H1 (cell line): ENCODE data around the gene KRT10. TPM values are rescaled to one million over a fixed set of nuclear protein-coding genes. Genes with fewer than 3 reads are reported as not detected.

Experiments
- TBP ChIP-seq: IDR thresholded peaks from 2 replicates; pipeline ENCODE4 v1.6.1; 2011; ENCODE audit warnings: low read depth, low read length, improper control_type of control experiment
- polyA plus RNA-seq, 7 experiments: library from polyadenylated mRNA; depleted of rRNA in 3 of 7; stranded (reverse) in 5 of 7; unstranded in 2 of 7; fragments of >200 nt in 5 of 7; fragments of 200-250 nt in 2 of 7; gene quantifications; 1 replicate in 5 of 7; 2 replicates in 1 of 7; 4 replicates in 1 of 7; pipeline versions ENCODE4 v1.2.1 to v1.2.3, GENCODE V29; 2011 to 2013; ENCODE audit warnings: missing spikeins in 2 of 7, mixed read lengths in 2 of 7
- total RNA-seq: library from RNA; stranded (reverse); fragmentation: NEBNext Ultra II Directional; extraction: Animal tissue kit (Norgen Biotek cat#: 25700); gene quantifications from 2 replicates; pipeline ENCODE4 v1.2.1, GENCODE V29; 2021

Gene KRT10
- total and polyA plus RNA-seq, 2 of the 8 experiments (the other 6 are each of a cell fraction or from before 2014, with no cell fraction given), result 3.5 to 39.4 TPM

DNA sequence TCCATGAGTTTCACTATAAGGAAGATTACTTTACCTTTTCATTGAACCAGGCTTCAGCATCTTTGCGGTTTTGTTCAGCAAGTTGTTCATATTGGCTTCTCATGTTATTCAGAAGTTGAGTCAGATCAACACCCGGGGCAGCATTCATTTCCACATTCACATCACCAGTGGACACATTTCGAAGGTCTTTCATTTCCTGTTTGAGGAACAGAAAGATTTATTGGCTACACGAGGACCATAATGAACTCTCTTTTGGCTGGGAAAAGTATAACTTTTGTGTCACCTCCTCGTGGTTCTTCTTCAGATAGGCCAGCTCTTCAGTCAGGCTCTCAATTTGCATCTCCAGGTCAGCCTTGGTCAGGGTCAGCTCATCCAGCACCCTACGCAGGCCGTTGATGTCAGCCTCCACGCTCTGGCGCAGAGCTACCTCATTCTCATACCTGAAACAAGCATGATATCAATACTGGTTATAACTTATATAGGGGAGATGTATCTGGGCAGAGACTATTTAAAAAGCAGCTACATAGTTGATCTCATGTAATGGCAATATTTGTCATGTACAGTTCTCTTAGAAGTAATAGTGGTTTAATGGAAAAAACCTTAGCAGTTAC, 2.1 kb downstream of the KRT10 start (continued):
- no peak for TF ChIP-seq TBP
